ENCODE results near the gene EMC7. TPM values are rescaled to one million over a fixed set of nuclear protein-coding genes. Genes with fewer than 3 reads are reported as not detected.
"Not testable (repeated sequence)": the region's sequence is repeated elsewhere in the genome, so short reads cannot be mapped to it uniquely, and the experiment has no call there.

EMC7 gene
- polyA plus RNA-seq (ENCODE audit: insufficient read length in 4 of 4) = 10 to 100 TPM; 75.4 to 96.4 (median 84.0) TPM

- DNase-seq (ENCODE audit: low read depth in 4 of 4, low spot score in 3 of 4) = peak; percentile 97 to 98 (median 98)
Measured at GRCh38 chr15:34101366-34102174, at the start of gene EMC7, which contains the start of gene PGBD4. Gene EMC7, minus strand, starts transcription at chr15:34101862. Its CDS starts 23 bp downstream, at chr15:34101839. Gene PGBD4, plus strand, starts transcription at chr15:34102083. Its CDS starts 449 bp downstream, at chr15:34102532.

- DNase-seq (ENCODE audit: low read depth in 4 of 4, low spot score in 3 of 4) = no peak
Measured at GRCh38 chr15:34147371-34148140, 45.9 kb upstream of the EMC7 start.

GRCh38 chr15:34133511-34133910, 31.8 kb upstream of the EMC7 start:
- no peak for DNase-seq (ENCODE audit: low read depth in 4 of 4, low spot score in 3 of 4)

- DNase-seq (ENCODE audit: low read depth in 4 of 4, low spot score in 3 of 4) = no peak
Measured at GRCh38 chr15:34132881-34133280, 31.2 kb upstream of the EMC7 start.

GRCh38 chr15:34128898-34129297, 27.2 kb upstream of the EMC7 start:
- no peak for DNase-seq (ENCODE audit: low read depth in 4 of 4, low spot score in 3 of 4)

GRCh38 chr15:34126522-34126921, 24.9 kb upstream of the EMC7 start:
- no peak for DNase-seq (ENCODE audit: low read depth in 4 of 4, low spot score in 3 of 4)

- DNase-seq (ENCODE audit: low read depth in 4 of 4, low spot score in 3 of 4) = no peak
Measured at GRCh38 chr15:34125945-34126344, 24.3 kb upstream of the EMC7 start.

GRCh38 chr15:34124651-34125050, 23.0 kb upstream of the EMC7 start:
- DNase-seq (ENCODE audit: low read depth in 4 of 4, low spot score in 3 of 4) = no peak

GRCh38 chr15:34122771-34123183, 21.1 kb upstream of the EMC7 start:
- no peak for DNase-seq (ENCODE audit: low read depth in 4 of 4, low spot score in 3 of 4)

- not testable (repeated sequence) for DNase-seq (ENCODE audit: low read depth in 4 of 4, low spot score in 3 of 4)
Measured at GRCh38 chr15:34121786-34122185, 20.1 kb upstream of the EMC7 start.

- DNase-seq (ENCODE audit: low read depth in 4 of 4, low spot score in 3 of 4) = not testable (repeated sequence)
Measured at GRCh38 chr15:34120420-34120819, 18.8 kb upstream of the EMC7 start.

- no peak for DNase-seq (ENCODE audit: low read depth in 4 of 4, low spot score in 3 of 4)
Measured at GRCh38 chr15:34119291-34119690, 17.6 kb upstream of the EMC7 start.

GRCh38 chr15:34116620-34117019, 15.0 kb upstream of the EMC7 start:
- DNase-seq (ENCODE audit: low read depth in 4 of 4, low spot score in 3 of 4) = no peak

GRCh38 chr15:34114739-34115138, 13.1 kb upstream of the EMC7 start:
- DNase-seq (ENCODE audit: low read depth in 4 of 4, low spot score in 3 of 4) = no peak

- no peak for DNase-seq (ENCODE audit: low read depth in 4 of 4, low spot score in 3 of 4)
Measured at GRCh38 chr15:34114215-34114614, 12.6 kb upstream of the EMC7 start.

GRCh38 chr15:34111488-34111887, 9.8 kb upstream of the EMC7 start:
- no peak for DNase-seq (ENCODE audit: low read depth in 4 of 4, low spot score in 3 of 4)

GRCh38 chr15:34109797-34110663, 8.4 kb upstream of the EMC7 start:
- DNase-seq (ENCODE audit: low read depth in 4 of 4, low spot score in 3 of 4) = no peak

- no peak for DNase-seq (ENCODE audit: low read depth in 4 of 4, low spot score in 3 of 4)
Measured at GRCh38 chr15:34107315-34107714, 5.7 kb upstream of the EMC7 start.

GRCh38 chr15:34106423-34106822, 4.8 kb upstream of the EMC7 start:
- no peak for DNase-seq (ENCODE audit: low read depth in 4 of 4, low spot score in 3 of 4)

GRCh38 chr15:34102175-34102925, 688 bp upstream of the EMC7 start:
- DNase-seq (ENCODE audit: low read depth in 4 of 4, low spot score in 3 of 4) = no peak
